ENCODE data around the gene ABCC6.
"Not testable (repeated sequence)": the region's sequence is repeated elsewhere in the genome, so short reads cannot be mapped to it uniquely, and the experiment has no call there.

The ABCC6 gene

DNA sequence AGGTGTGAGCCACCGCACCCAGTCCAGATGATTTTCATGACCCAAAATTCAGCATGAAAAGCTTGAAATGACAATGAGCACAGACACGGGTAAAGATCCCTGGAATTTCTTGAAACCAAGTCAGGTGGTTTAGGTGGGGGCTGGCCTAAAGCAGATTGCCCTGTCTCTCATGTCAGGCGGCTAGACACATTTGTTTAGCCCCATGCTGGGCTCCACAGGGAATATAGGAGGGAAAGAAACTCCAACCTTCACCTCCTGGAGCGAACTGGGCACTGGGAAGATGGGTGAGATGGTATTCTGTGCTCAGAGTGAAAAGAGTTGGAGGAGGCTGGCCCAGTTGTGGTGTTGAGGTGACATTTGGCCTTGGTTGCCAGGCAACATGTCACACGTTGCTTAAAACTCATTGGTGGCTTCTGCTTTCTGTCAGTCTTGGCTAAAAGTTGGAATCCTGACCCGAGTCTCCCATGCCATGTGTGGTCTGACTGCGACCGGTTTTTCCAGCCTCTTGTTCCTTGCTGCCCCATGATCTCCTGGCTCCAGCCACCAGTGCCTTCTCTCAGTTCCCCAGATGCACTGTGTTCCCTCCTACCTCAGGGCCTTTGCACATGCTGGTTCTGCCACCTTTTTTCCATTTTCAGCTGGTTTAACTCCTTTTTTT is 113.7 kb downstream of the ABCC6 start:
- Histone ChIP-seq H3K36me3 (peaks cover 41 to 79% (median 59%) of the 10 kb centered on the region in 3 donors), H3K27me3 (no peaks in the 10 kb centered on the region), H3K4me1 (no peaks in the 10 kb centered on the region), H3K27ac (no peak overlapping the region), H3K4me3 (no peak overlapping the region), H3K9me3 (no peaks in the 10 kb centered on the region)
- intact Hi-C loops (cut with DNase I; ENCODE audit: low total_unique reads) = no loop called here
- DNase-seq = no peak
- TF ChIP-seq, protein P1, sequence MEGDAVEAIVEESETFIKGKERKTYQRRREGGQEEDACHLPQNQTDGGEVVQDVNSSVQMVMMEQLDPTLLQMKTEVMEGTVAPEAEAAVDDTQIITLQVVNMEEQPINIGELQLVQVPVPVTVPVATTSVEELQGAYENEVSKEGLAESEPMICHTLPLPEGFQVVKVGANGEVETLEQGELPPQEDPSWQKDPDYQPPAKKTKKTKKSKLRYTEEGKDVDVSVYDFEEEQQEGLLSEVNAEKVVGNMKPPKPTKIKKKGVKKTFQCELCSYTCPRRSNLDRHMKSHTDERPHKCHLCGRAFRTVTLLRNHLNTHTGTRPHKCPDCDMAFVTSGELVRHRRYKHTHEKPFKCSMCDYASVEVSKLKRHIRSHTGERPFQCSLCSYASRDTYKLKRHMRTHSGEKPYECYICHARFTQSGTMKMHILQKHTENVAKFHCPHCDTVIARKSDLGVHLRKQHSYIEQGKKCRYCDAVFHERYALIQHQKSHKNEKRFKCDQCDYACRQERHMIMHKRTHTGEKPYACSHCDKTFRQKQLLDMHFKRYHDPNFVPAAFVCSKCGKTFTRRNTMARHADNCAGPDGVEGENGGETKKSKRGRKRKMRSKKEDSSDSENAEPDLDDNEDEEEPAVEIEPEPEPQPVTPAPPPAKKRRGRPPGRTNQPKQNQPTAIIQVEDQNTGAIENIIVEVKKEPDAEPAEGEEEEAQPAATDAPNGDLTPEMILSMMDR (IDR thresholded peaks at IDR 0.05) = no peak

DNA sequence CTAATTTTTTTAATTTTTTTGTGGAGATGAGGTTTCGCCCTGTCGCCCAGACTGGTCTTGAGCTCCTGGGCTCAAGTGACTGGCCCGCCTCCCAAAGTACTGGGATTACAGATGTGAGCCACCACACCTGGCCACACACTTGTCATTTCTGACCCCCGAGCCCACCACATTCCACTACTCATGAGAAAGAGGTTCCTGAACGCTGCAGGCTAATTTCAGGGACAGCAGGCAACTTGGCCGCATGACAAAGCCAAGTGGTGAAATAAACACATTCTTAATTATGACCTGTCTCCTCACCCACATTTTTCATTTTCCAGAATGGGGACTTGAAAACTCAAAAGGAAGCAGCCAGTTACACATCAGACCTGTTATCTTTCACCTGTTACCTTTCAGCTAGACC is 114.5 kb downstream of the ABCC6 start:
- Histone ChIP-seq H3K36me3 (peaks cover 42 to 79% (median 57%) of the 10 kb centered on the region in 3 donors), H3K27ac (no peak overlapping the region), H3K4me3 (no peak overlapping the region), H3K4me1 (no peaks in the 10 kb centered on the region), H3K27me3 (no peaks in the 10 kb centered on the region), H3K9me3 (no peaks in the 10 kb centered on the region)
- no peak for DNase-seq
- TF ChIP-seq, protein P1 (IDR thresholded peaks at IDR 0.05) = no peak
- intact Hi-C loops (cut with DNase I; ENCODE audit: low total_unique reads) = no loop called here

DNA sequence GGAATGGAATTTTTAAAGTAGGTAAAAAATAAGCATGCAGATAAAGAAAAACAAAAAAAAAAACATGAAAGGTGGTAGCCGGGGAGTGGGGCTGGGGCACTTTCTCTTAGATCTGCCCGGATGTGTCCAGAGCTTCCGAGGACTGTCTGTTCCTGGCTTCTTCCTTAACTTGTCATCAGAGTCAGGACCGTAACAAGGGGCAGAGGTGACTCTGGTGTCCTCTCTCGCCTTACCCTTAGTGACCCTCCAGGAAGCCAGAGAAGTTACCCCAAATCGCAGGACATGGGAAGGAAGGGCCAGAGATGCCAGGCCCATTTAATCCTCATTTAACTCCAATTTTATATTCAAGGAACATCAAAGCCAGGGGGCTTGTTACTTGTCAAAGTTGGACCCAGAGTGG is 115.5 kb downstream of the ABCC6 start:
- no peaks in the 10 kb centered on the region for H3K27me3 ChIP-seq
- TF ChIP-seq, protein P1 (IDR thresholded peaks at IDR 0.05) = no peak
- DNase-seq = no peak
- no peaks in the 10 kb centered on the region for H3K9me3 ChIP-seq
- H3K36me3 ChIP-seq = peaks cover 41 to 79% (median 57%) of the 10 kb centered on the region in 3 donors
- intact Hi-C loops (cut with DNase I; ENCODE audit: low total_unique reads) = no loop called here
- no peaks in the 10 kb centered on the region for H3K4me1 ChIP-seq
- no peak overlapping the region for H3K4me3 ChIP-seq
- no peak overlapping the region for H3K27ac ChIP-seq

DNA sequence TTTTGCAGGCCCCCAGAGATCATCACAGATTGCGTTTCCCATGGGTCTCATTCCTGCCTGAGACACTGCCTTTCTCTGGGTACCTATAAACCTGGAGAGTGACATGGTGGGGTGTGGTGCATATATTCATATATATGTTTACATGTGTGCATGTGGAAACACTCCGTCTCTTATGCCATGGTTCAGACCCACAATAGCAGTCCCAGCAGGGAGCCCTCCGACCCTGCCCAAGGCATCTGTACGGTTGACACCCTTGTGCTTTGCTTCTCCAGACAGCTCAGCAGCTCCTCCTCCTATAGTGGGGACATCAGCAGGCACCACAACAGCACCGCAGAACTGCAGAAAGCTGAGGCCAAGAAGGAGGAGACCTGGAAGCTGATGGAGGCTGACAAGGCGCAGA is 116.8 kb downstream of the ABCC6 start:
- Histone ChIP-seq H3K9me3 (no peaks in the 10 kb centered on the region), H3K4me1 (no peaks in the 10 kb centered on the region), H3K4me3 (no peak overlapping the region), H3K27me3 (no peaks in the 10 kb centered on the region), H3K27ac (no peak overlapping the region), H3K36me3 (peaks cover 36 to 72% (median 51%) of the 10 kb centered on the region in 3 donors)
- TF ChIP-seq, protein P1 (IDR thresholded peaks at IDR 0.05) = no peak
- intact Hi-C loops (cut with DNase I; ENCODE audit: low total_unique reads) = no loop called here
- DNase-seq = no peak

DNA sequence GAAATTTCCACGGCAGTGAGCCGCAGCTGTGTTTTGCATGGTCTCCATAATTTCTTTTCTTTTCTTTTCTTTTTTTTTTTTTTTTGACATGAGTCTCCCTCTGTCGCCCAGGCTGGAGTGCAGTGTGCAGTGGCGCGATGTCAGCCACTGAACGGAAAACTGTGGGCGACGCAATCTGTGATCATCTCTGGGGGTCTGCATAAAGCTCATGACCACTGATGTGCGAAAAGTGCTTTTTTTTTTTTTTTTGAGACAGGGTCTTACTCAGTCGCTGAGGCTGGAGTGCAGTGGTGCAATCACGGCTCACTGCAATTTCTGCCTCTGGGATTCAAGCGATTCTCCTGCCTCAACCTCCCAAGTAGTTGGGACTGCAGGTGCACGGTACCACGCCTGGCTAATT is 117.6 kb downstream of the ABCC6 start:
- intact Hi-C loops (cut with DNase I; ENCODE audit: low total_unique reads) = no loop called here
- Histone ChIP-seq H3K27me3 (no peaks in the 10 kb centered on the region), H3K9me3 (no peaks in the 10 kb centered on the region), H3K27ac (no peak overlapping the region), H3K36me3 (peaks cover 31 to 64% (median 48%) of the 10 kb centered on the region in 3 donors), H3K4me1 (no peaks in the 10 kb centered on the region), H3K4me3 (no peak overlapping the region)
- TF ChIP-seq, protein P1 (IDR thresholded peaks at IDR 0.05) = no peak
- DNase-seq = no peak

DNA sequence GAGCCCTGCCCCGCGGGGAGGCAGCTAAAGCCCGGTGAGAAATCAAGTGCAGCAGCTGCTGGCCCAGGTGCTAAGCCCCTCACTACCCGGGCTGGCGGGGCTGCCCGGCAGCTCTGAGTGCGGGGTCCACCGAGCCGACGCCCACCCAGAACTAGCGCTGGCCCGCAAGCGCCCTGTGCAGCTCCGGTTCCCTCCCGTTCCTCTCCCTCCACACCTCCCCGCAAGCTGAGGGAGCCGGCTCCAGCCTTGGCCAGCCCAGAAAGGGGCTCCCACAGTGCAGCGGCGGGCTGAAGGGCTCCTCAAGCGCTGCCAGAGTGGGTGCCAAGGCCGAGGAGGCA is 118.5 kb downstream of the ABCC6 start:
- intact Hi-C loops (cut with DNase I; ENCODE audit: low total_unique reads); H3K27me3 ChIP-seq; H3K4me3 ChIP-seq; H3K4me1 ChIP-seq; H3K27ac ChIP-seq; DNase-seq; H3K9me3 ChIP-seq: not testable (repeated sequence)
- peaks cover 25 to 61% (median 40%) of the 10 kb centered on the region in 3 donors for H3K36me3 ChIP-seq

DNA sequence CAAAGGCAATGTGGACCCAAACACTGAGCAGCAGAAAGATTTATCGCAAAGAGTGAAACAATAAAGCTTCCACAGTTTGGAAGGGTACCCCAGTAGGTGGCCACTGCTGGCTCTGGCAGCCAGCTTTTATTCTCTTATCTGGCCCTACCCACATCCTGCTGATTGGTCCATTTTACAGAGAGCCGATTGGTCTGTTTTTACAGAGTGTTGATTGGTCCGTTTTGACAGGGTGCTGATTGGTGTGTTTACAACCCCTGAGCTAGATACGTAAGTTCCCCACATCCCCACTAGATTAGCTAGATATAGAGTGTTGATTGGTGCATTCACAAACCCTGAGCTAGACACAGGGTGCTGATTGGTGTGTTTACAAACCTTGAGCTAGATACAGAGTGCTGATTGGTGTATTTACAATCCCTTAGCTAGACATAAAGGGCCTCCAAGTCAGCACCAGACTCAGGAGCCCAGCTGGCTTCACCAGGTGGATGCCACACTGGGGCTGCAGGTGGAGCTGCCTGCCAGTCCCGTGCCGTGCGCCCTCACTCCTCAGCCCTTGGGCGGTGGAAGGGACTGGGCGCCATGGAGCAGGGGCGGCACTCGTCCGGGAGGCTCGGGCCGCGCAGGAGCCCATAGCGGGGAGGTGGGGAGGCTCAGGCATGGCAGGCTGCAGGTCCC is 119.0 kb downstream of the ABCC6 start:
- H3K4me3 ChIP-seq; intact Hi-C loops (cut with DNase I; ENCODE audit: low total_unique reads); DNase-seq; H3K27ac ChIP-seq; H3K4me1 ChIP-seq; H3K27me3 ChIP-seq; H3K9me3 ChIP-seq: not testable (repeated sequence)
- H3K36me3 ChIP-seq = peaks cover 25 to 60% (median 35%) of the 10 kb centered on the region in 3 donors
